ENCODE data around the gene OR2T12. TPM values are rescaled to one million over a fixed set of nuclear protein-coding genes. Genes with fewer than 3 reads are reported as not detected.
"Not testable (repeated sequence)": the region's sequence is repeated elsewhere in the genome, so short reads cannot be mapped to it uniquely, and the experiment has no call there.

OR2T12 gene, protein sequence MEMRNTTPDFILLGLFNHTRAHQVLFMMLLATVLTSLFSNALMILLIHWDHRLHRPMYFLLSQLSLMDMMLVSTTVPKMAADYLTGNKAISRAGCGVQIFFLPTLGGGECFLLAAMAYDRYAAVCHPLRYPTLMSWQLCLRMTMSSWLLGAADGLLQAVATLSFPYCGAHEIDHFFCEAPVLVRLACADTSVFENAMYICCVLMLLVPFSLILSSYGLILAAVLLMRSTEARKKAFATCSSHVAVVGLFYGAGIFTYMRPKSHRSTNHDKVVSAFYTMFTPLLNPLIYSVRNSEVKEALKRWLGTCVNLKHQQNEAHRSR
- not detected for total RNA-seq (2021; fragmentation: NEBNext Ultra II Directional; extraction: Animal tissue kit (Norgen Biotek cat#: 25700))
- long read RNA-seq, result 0 reads

DNA sequence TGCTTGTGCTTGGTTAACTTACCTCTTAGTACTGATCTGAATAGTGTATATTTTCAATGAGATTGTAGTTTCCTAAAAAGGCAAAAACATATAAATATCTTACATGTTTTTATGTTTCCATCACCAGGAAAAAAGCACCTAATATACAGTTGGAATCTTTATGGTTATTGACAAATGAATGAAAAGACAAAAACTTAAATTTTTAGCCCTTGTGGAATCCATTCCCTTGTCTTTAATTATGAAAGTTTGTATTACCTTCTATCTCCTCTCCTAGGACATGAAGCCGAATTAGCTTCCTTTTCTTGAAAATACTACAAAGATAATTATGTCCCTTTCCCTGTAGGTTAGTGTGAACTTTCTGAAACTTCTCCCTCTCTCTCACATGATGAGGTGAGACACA, at the start of gene OR2T12:
Gene OR2T12, minus strand, starts transcription at position 101 of the 400 bp plus-strand sequence. CDS start 7,846 bp downstream, outside the sequence.
- Mint-ChIP-seq H3K27me3 (ENCODE audit: insufficient read depth) (peaks cover 2% of the 10 kb centered on the region; the same call in 1 of the 2 replicates), H3K4me1 (ENCODE audit: low read depth) (no peaks in the 10 kb centered on the region), H3K27ac (no peak within 1 kb of the TSS), H3K9me3 (peaks cover 24% of the 10 kb centered on the region), H3K4me3 (no peak within 1 kb of the TSS), H3K36me3 (ENCODE audit: low read depth) (no peaks in the 10 kb centered on the region)
- TF ChIP-seq, protein P1, sequence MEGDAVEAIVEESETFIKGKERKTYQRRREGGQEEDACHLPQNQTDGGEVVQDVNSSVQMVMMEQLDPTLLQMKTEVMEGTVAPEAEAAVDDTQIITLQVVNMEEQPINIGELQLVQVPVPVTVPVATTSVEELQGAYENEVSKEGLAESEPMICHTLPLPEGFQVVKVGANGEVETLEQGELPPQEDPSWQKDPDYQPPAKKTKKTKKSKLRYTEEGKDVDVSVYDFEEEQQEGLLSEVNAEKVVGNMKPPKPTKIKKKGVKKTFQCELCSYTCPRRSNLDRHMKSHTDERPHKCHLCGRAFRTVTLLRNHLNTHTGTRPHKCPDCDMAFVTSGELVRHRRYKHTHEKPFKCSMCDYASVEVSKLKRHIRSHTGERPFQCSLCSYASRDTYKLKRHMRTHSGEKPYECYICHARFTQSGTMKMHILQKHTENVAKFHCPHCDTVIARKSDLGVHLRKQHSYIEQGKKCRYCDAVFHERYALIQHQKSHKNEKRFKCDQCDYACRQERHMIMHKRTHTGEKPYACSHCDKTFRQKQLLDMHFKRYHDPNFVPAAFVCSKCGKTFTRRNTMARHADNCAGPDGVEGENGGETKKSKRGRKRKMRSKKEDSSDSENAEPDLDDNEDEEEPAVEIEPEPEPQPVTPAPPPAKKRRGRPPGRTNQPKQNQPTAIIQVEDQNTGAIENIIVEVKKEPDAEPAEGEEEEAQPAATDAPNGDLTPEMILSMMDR (IDR thresholded peaks at IDR 0.05), result no peak
- no peak for DNase-seq

DNA sequence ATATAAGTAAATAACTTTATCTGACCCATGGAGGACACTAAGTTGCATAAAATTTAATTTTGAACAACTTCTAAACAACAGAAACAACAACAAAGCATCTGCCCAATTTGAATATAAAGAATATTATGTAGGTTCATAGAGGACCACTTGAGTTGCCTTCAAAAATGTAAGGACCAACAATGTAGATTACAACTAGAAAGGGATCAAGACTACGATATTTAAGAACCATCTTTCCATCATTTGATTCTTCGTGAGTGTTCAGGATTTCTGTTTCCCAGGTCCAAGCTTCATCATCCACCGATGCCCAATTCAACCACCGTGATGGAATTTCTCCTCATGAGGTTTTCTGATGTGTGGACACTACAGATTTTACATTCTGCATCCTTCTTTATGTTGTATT, 45.3 kb upstream of the OR2T12 start, which contains the start of gene OR14C36:
Gene OR14C36, plus strand, starts transcription at position 301 of the 400 bp plus-strand sequence. Its CDS starts 0 bp downstream, at position 301.
- H3K27ac Mint-ChIP-seq, result no peak within 1 kb of the TSS
- H3K36me3 Mint-ChIP-seq (ENCODE audit: low read depth), result no peaks in the 10 kb centered on the region
- no peak for DNase-seq
- no peak within 1 kb of the TSS for H3K4me3 Mint-ChIP-seq
- no peaks in the 10 kb centered on the region for H3K4me1 Mint-ChIP-seq (ENCODE audit: low read depth)
- H3K9me3 Mint-ChIP-seq, result peaks cover 27% of the 10 kb centered on the region
- no peaks in the 10 kb centered on the region for H3K27me3 Mint-ChIP-seq (ENCODE audit: insufficient read depth)
- TF ChIP-seq, protein P1 (IDR thresholded peaks at IDR 0.05), result no peak

- no peak for DNase-seq
- H3K9me3 Mint-ChIP-seq, result peaks cover 26% of the 10 kb centered on the region
- H3K27ac Mint-ChIP-seq, result no peak overlapping the region
- TF ChIP-seq, protein P1 (IDR thresholded peaks at IDR 0.05), result no peak
- H3K4me1 Mint-ChIP-seq (ENCODE audit: low read depth), result no peaks in the 10 kb centered on the region
- H3K36me3 Mint-ChIP-seq (ENCODE audit: low read depth), result no peaks in the 10 kb centered on the region
- H3K4me3 Mint-ChIP-seq, result no peak overlapping the region
- no peaks in the 10 kb centered on the region for H3K27me3 Mint-ChIP-seq (ENCODE audit: insufficient read depth)
Measured at GRCh38 chr1:248343451-248343850, 40.2 kb upstream of the OR2T12 start.

DNA sequence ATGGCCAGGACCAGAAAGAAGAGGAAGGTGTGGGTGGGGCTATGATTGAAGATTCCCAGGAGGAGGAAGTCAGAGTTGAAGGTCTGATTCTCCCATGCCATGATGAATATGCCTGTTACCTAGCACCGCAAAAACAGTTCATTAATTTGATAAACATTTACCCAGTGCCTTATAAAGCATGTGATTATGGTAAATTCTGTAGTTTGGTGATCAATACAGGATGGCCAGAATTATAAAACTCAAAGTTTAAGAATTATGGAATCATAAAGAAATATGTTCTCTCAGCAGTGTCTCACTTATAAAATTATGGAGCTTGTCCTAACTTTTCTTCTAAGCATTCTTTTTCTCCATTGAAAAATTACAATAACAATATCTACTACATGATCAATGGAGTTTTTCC, 21.2 kb upstream of the OR2T12 start, which contains the start of gene OR2M7:
Gene OR2M7, minus strand, starts transcription at position 101 of the 400 bp plus-strand sequence. Its CDS starts 0 bp downstream, at position 101.
- Mint-ChIP-seq H3K9me3 (peaks cover 55% of the 10 kb centered on the region), H3K27ac (no peak within 1 kb of the TSS), H3K4me1 (ENCODE audit: low read depth) (no peaks in the 10 kb centered on the region), H3K4me3 (no peak within 1 kb of the TSS), H3K36me3 (ENCODE audit: low read depth) (no peaks in the 10 kb centered on the region), H3K27me3 (ENCODE audit: insufficient read depth) (no peaks in the 10 kb centered on the region)
- TF ChIP-seq, protein P1 (IDR thresholded peaks at IDR 0.05), result no peak
- no peak for DNase-seq

DNA sequence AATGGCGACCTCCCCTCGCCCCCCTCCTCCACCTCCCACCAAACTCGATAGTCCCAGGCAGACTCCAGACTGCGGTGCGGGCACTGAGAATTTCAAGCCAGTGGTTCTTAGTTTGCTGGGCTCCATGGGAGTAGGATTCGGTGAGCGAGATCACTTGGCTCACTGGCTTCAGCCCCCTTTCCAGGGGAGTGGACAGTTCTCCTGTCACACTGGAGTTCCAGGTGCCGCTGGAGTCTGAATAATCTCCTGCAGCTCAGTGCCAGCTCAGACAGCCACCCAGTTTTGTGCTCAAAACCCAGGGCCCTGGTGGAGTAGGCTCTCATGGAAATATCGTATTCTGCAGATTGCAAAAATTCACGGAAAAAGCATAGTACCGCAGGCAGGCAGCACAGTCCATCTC, 13.6 kb upstream of the OR2T12 start:
- Mint-ChIP-seq H3K4me1 (ENCODE audit: low read depth) (no peaks in the 10 kb centered on the region), H3K9me3 (peaks cover 79% of the 10 kb centered on the region), H3K27me3 (ENCODE audit: insufficient read depth) (no peaks in the 10 kb centered on the region), H3K27ac (no peak overlapping the region), H3K36me3 (ENCODE audit: low read depth) (peaks cover 7% of the 10 kb centered on the region; the same call in 1 of the 2 replicates), H3K4me3 (no peak overlapping the region)
- DNase-seq, result no peak
- TF ChIP-seq, protein P1 (IDR thresholded peaks at IDR 0.05), result no peak

DNA sequence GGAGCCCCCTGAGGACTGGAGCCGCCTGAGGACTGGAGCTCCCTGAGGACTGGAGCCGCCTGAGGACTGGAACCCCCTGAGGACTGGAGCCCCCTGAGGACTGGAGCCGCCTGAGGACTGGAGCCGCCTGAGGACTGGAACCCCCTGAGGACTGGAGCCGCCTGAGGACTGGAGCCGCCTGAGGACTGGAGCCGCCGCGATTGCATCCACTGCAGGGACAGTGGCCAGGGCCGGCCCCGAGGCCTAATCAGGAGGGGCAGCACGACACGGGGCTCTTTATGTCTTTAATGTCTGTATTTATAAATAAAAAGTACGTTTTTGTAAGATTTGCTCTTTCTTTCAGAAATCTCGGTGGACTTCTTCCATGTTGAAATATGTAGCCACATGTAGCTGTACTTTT, 3.5 kb upstream of the OR2T12 start:
- not testable (repeated sequence) for H3K4me1 Mint-ChIP-seq (ENCODE audit: low read depth); H3K36me3 Mint-ChIP-seq (ENCODE audit: low read depth); H3K27me3 Mint-ChIP-seq (ENCODE audit: insufficient read depth); H3K27ac Mint-ChIP-seq; H3K4me3 Mint-ChIP-seq; DNase-seq
- peaks cover 25% of the 10 kb centered on the region for H3K9me3 Mint-ChIP-seq

Data from HFFc6 (cell line).